Superior temporal gyrus (tissue), 1 donor: Measurements from ENCODE around the gene COL6A2.

Experiments
- DNase-seq: peaks from one replicate; pipeline ENCODE4 v3.0.0-alpha.2; 2016; ENCODE audit errors: extremely low spot score

The COL6A2 gene

GRCh38 chr21:46113497-46114176, 15.7 kb downstream of the COL6A2 start:
- DNase-seq: no peak

- DNase-seq: no peak
Measured at GRCh38 chr21:46114963-46115362, 17.1 kb downstream of the COL6A2 start.

- no peak for DNase-seq
Measured at GRCh38 chr21:46115441-46116188, 17.7 kb downstream of the COL6A2 start.

- DNase-seq: no peak
Measured at GRCh38 chr21:46116189-46116775, 18.4 kb downstream of the COL6A2 start.

- DNase-seq: no peak
Measured at GRCh38 chr21:46116776-46117585, 19.1 kb downstream of the COL6A2 start.

GRCh38 chr21:46117586-46118315, 19.8 kb downstream of the COL6A2 start:
- DNase-seq: no peak

- no peak for DNase-seq
Measured at GRCh38 chr21:46118316-46119143, 20.6 kb downstream of the COL6A2 start.

GRCh38 chr21:46119144-46119636, 21.3 kb downstream of the COL6A2 start:
- no peak for DNase-seq

- no peak for DNase-seq
Measured at GRCh38 chr21:46119637-46120271, 21.8 kb downstream of the COL6A2 start.

GRCh38 chr21:46120301-46121285, 22.7 kb downstream of the COL6A2 start:
- DNase-seq: no peak

- DNase-seq: no peak
Measured at GRCh38 chr21:46121286-46122221, 23.6 kb downstream of the COL6A2 start.

- DNase-seq: no peak
Measured at GRCh38 chr21:46122237-46122671, 24.3 kb downstream of the COL6A2 start.

GRCh38 chr21:46122758-46123683, 25.1 kb downstream of the COL6A2 start:
- no peak for DNase-seq

GRCh38 chr21:46124083-46124925, 26.4 kb downstream of the COL6A2 start:
- DNase-seq: no peak
